HG02981 (cell line): ENCODE results near the gene STAT5B.
"Not testable (repeated sequence)": the region's sequence is repeated elsewhere in the genome, so short reads cannot be mapped to it uniquely, and the experiment has no call there.

Experiments used
- ATAC-seq: cut with Tn5 transposase; IDR thresholded peaks from one replicate; pipeline ENCODE4 v1.9.1; 2021; ENCODE audit warnings: mild to moderate bottlenecking, moderate library complexity; ENCODE audit not compliant: unreplicated experiment

The STAT5B gene

GRCh38 chr17:42270170-42270535 lies 6.0 kb downstream of the STAT5B start:
- ATAC-seq = no peak

- no peak for ATAC-seq
Measured at GRCh38 chr17:42268236-42268635, 8.0 kb downstream of the STAT5B start.

GRCh38 chr17:42266918-42267766 lies 9.0 kb downstream of the STAT5B start:
- ATAC-seq = no peak

- no peak for ATAC-seq
Measured at GRCh38 chr17:42266462-42266861, 9.7 kb downstream of the STAT5B start.

GRCh38 chr17:42264366-42264765 lies 11.8 kb downstream of the STAT5B start:
- not testable (repeated sequence) for ATAC-seq

GRCh38 chr17:42260318-42260717 lies 15.9 kb downstream of the STAT5B start:
- ATAC-seq = no peak

GRCh38 chr17:42255445-42255844 lies 20.7 kb downstream of the STAT5B start:
- no peak for ATAC-seq

GRCh38 chr17:42253578-42253977 lies 22.6 kb downstream of the STAT5B start:
- ATAC-seq = no peak

- no peak for ATAC-seq
Measured at GRCh38 chr17:42252597-42253550, 23.3 kb downstream of the STAT5B start.

- no peak for ATAC-seq
Measured at GRCh38 chr17:42251115-42251514, 25.1 kb downstream of the STAT5B start.

- ATAC-seq = no peak
Measured at GRCh38 chr17:42249681-42250446, 26.3 kb downstream of the STAT5B start.

GRCh38 chr17:42248351-42249179 lies 27.6 kb downstream of the STAT5B start:
- ATAC-seq = peak; percentile 73

GRCh38 chr17:42247734-42248133 lies 28.5 kb downstream of the STAT5B start:
- no peak for ATAC-seq

GRCh38 chr17:42246515-42246914 lies 29.7 kb downstream of the STAT5B start:
- no peak for ATAC-seq

- not testable (repeated sequence) for ATAC-seq
Measured at GRCh38 chr17:42245183-42245582, 31.0 kb downstream of the STAT5B start.

- not testable (repeated sequence) for ATAC-seq
Measured at GRCh38 chr17:42244116-42244515, 32.1 kb downstream of the STAT5B start.

- ATAC-seq = no peak
Measured at GRCh38 chr17:42243493-42243982, 32.7 kb downstream of the STAT5B start.

GRCh38 chr17:42241871-42242270 lies 34.3 kb downstream of the STAT5B start:
- ATAC-seq = no peak

- ATAC-seq = not testable (repeated sequence)
Measured at GRCh38 chr17:42240863-42241262, 35.3 kb downstream of the STAT5B start.

- no peak for ATAC-seq
Measured at GRCh38 chr17:42240201-42240600, 36.0 kb downstream of the STAT5B start.
